ENCODE measurements around the gene TMEM143.
"Not testable (repeated sequence)": the region's sequence is repeated elsewhere in the genome, so short reads cannot be mapped to it uniquely, and the experiment has no call there.

The TMEM143 gene

DNA sequence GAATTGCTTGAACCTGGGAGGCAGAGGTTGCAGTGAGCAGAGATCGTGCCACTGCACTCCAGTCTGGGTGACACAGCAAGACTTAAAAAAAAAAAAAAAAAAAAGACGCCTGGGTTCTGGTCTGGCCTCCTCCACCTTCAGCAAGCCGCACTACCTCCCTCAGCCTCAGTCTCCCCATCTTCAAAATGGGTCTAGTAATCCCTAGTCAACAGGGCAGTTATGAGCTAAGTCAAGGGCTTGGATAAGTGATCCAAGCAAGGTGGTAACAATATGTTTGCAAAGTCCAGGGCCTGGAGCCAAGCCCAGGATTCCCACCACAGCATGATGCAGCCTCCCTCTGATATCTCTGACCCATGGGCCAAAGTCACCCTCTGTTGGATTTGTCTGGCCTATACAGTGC, 23.2 kb upstream of the TMEM143 start:
- no peak overlapping the region for H3K27ac ChIP-seq (ENCODE audit: low read depth, low read length)
- no peak overlapping the region for H3K4me3 ChIP-seq (ENCODE audit: low read depth, low read length)
- no peaks in the 10 kb centered on the region for H3K27me3 ChIP-seq (ENCODE audit: control insufficient read depth, insufficient read depth, low read length)
- H3K9ac ChIP-seq (ENCODE audit: low read length) = no peak overlapping the region
- H3K9me3 ChIP-seq (ENCODE audit: control insufficient read depth, insufficient read depth, low read depth, low read length) = no peaks in the 10 kb centered on the region
- peaks cover 5% of the 10 kb centered on the region; the same call in 1 of the 2 replicates for H3K4me1 ChIP-seq (ENCODE audit: control insufficient read depth, insufficient read depth, low read length)
- H3K36me3 ChIP-seq (ENCODE audit: control insufficient read depth, insufficient read depth, low read length) = peaks cover 66% of the 10 kb centered on the region

DNA sequence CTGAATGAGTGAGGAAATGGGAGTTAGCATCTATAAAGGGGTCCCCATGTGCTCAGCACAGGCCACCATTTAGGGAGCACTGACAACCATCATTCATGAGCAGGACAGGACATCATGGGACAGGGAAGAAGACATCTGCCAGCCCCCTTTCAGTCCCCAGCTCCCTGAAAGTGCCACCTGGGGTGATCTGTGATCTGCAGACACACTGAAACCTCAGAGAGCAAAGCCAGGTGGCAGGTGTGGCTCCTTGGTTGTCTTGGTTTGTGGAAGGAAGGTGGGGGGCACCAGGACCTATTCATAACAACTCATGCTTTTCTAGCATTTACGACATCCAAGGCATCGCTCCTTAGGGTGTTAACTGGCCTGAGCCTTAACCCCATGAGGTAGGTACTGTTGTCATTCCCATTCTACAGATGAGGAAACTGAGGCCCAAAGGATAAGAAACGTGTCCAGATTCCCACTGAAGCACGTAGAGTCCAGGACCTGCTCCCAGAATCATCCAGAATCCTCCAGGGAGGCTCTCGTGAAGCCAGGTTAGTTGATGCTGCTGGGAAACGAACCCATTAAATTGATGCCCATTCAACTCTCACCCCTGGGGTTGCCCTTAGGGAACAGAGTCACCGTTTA, 21.8 kb upstream of the TMEM143 start:
- Histone ChIP-seq H3K27me3 (ENCODE audit: control insufficient read depth, insufficient read depth, low read length) (no peaks in the 10 kb centered on the region), H3K4me3 (ENCODE audit: low read depth, low read length) (no peak overlapping the region), H3K27ac (ENCODE audit: low read depth, low read length) (no peak overlapping the region), H3K4me1 (ENCODE audit: control insufficient read depth, insufficient read depth, low read length) (no peaks in the 10 kb centered on the region; the same call in 1 of the 2 replicates), H3K9ac (ENCODE audit: low read length) (no peak overlapping the region), H3K36me3 (ENCODE audit: control insufficient read depth, insufficient read depth, low read length) (peaks cover 74% of the 10 kb centered on the region), H3K9me3 (ENCODE audit: control insufficient read depth, insufficient read depth, low read depth, low read length) (no peaks in the 10 kb centered on the region)

DNA sequence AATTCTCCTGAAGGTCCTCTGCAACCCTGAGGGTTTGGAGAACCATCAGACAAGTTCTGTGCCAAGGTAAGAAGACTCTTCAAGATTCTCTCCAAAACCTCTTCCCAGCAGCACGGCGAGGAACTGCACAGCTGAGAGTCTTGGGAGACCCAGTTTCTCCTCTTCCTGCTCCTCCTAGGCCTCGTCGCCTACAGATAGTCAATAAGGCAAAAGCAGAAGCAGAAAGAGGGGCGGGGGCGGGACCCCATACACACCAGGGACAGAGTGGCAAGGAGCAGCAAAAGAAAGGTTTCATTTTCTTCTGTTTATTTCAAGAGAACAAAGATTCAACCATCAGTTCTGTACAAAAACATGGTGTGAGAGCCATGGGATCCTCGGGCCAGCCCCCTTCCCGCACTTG, 18.5 kb upstream of the TMEM143 start:
- H3K9ac ChIP-seq (ENCODE audit: low read length) = no peak overlapping the region
- H3K27ac ChIP-seq (ENCODE audit: low read depth, low read length) = no peak overlapping the region
- peaks cover 51% of the 10 kb centered on the region for H3K36me3 ChIP-seq (ENCODE audit: control insufficient read depth, insufficient read depth, low read length)
- no peaks in the 10 kb centered on the region for H3K4me1 ChIP-seq (ENCODE audit: control insufficient read depth, insufficient read depth, low read length)
- no peak overlapping the region for H3K4me3 ChIP-seq (ENCODE audit: low read depth, low read length)
- no peaks in the 10 kb centered on the region for H3K9me3 ChIP-seq (ENCODE audit: control insufficient read depth, insufficient read depth, low read depth, low read length)
- no peaks in the 10 kb centered on the region for H3K27me3 ChIP-seq (ENCODE audit: control insufficient read depth, insufficient read depth, low read length)

GRCh38 chr19:48381178-48381950, 17.6 kb upstream of the TMEM143 start:
- H3K36me3 ChIP-seq (ENCODE audit: control insufficient read depth, insufficient read depth, low read length) = peaks cover 47% of the 10 kb centered on the region

DNA sequence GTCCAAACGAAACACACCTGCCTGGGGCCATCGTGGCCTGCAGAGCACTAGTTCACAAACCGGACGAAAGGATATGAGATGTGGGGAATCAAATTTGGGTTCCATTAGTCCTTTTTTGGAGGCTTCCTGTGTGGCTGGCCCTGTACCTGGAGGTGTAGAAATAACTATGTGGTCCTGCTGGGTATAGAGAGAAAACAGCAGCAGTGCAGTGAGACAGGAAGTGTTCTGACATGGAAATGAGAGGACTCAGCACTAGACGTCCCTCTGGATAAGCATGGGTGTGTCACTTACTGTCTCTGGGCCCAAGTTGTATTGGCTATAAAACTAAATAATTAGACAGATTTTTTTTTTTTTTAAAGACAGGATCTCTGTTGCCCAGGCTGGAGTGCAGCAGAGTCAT, 15.3 kb upstream of the TMEM143 start:
- Histone ChIP-seq H3K4me1 (ENCODE audit: control insufficient read depth, insufficient read depth, low read length) (no peaks in the 10 kb centered on the region), H3K27me3 (ENCODE audit: control insufficient read depth, insufficient read depth, low read length) (no peaks in the 10 kb centered on the region), H3K36me3 (ENCODE audit: control insufficient read depth, insufficient read depth, low read length) (peaks cover 25% of the 10 kb centered on the region), H3K27ac (ENCODE audit: low read depth, low read length) (no peak overlapping the region), H3K9ac (ENCODE audit: low read length) (no peak overlapping the region), H3K9me3 (ENCODE audit: control insufficient read depth, insufficient read depth, low read depth, low read length) (no peaks in the 10 kb centered on the region), H3K4me3 (ENCODE audit: low read depth, low read length) (no peak overlapping the region)

More at GRCh38 chr19:48381178-48381950, 17.6 kb upstream of the TMEM143 start:
- Histone ChIP-seq H3K4me1 (ENCODE audit: control insufficient read depth, insufficient read depth, low read length) (no peaks in the 10 kb centered on the region), H3K4me3 (ENCODE audit: low read depth, low read length) (no peak overlapping the region), H3K27me3 (ENCODE audit: control insufficient read depth, insufficient read depth, low read length) (no peaks in the 10 kb centered on the region), H3K9me3 (ENCODE audit: control insufficient read depth, insufficient read depth, low read depth, low read length) (no peaks in the 10 kb centered on the region), H3K27ac (ENCODE audit: low read depth, low read length) (no peak overlapping the region), H3K9ac (ENCODE audit: low read length) (no peak overlapping the region)

GRCh38 chr19:48378194-48378570, 14.4 kb upstream of the TMEM143 start:
- no peak overlapping the region for H3K4me3 ChIP-seq (ENCODE audit: low read depth, low read length)
- no peak overlapping the region for H3K9ac ChIP-seq (ENCODE audit: low read length)
- H3K36me3 ChIP-seq (ENCODE audit: control insufficient read depth, insufficient read depth, low read length) = peaks cover 17% of the 10 kb centered on the region
- no peaks in the 10 kb centered on the region for H3K9me3 ChIP-seq (ENCODE audit: control insufficient read depth, insufficient read depth, low read depth, low read length)
- H3K4me1 ChIP-seq (ENCODE audit: control insufficient read depth, insufficient read depth, low read length) = no peaks in the 10 kb centered on the region
- no peaks in the 10 kb centered on the region for H3K27me3 ChIP-seq (ENCODE audit: control insufficient read depth, insufficient read depth, low read length)
- H3K27ac ChIP-seq (ENCODE audit: low read depth, low read length) = no peak overlapping the region

- Histone ChIP-seq H3K27ac (ENCODE audit: low read depth, low read length) (no peak overlapping the region), H3K4me1 (ENCODE audit: control insufficient read depth, insufficient read depth, low read length) (no peaks in the 10 kb centered on the region; the same call in 1 of the 2 replicates), H3K27me3 (ENCODE audit: control insufficient read depth, insufficient read depth, low read length) (no peaks in the 10 kb centered on the region), H3K9me3 (ENCODE audit: control insufficient read depth, insufficient read depth, low read depth, low read length) (no peaks in the 10 kb centered on the region), H3K4me3 (ENCODE audit: low read depth, low read length) (no peak overlapping the region), H3K36me3 (ENCODE audit: control insufficient read depth, insufficient read depth, low read length) (no peaks in the 10 kb centered on the region), H3K9ac (ENCODE audit: low read length) (no peak overlapping the region)
Measured at GRCh38 chr19:48373567-48373966, 9.8 kb upstream of the TMEM143 start.

- H3K9me3 ChIP-seq (ENCODE audit: control insufficient read depth, insufficient read depth, low read depth, low read length) = no peaks in the 10 kb centered on the region
- H3K9ac ChIP-seq (ENCODE audit: low read length) = no peak overlapping the region
- no peak overlapping the region for H3K27ac ChIP-seq (ENCODE audit: low read depth, low read length)
- no peaks in the 10 kb centered on the region for H3K27me3 ChIP-seq (ENCODE audit: control insufficient read depth, insufficient read depth, low read length)
- no peaks in the 10 kb centered on the region; the same call in 1 of the 2 replicates for H3K4me1 ChIP-seq (ENCODE audit: control insufficient read depth, insufficient read depth, low read length)
- no peaks in the 10 kb centered on the region for H3K36me3 ChIP-seq (ENCODE audit: control insufficient read depth, insufficient read depth, low read length)
- H3K4me3 ChIP-seq (ENCODE audit: low read depth, low read length) = no peak overlapping the region
Measured at GRCh38 chr19:48372904-48373303, 9.2 kb upstream of the TMEM143 start.

- H3K9me3 ChIP-seq (ENCODE audit: control insufficient read depth, insufficient read depth, low read depth, low read length); H3K4me1 ChIP-seq (ENCODE audit: control insufficient read depth, insufficient read depth, low read length); H3K9ac ChIP-seq (ENCODE audit: low read length); H3K36me3 ChIP-seq (ENCODE audit: control insufficient read depth, insufficient read depth, low read length); H3K27ac ChIP-seq (ENCODE audit: low read depth, low read length); H3K4me3 ChIP-seq (ENCODE audit: low read depth, low read length); H3K27me3 ChIP-seq (ENCODE audit: control insufficient read depth, insufficient read depth, low read length): not testable (repeated sequence)
Measured at GRCh38 chr19:48371771-48372170, 8.0 kb upstream of the TMEM143 start.

DNA sequence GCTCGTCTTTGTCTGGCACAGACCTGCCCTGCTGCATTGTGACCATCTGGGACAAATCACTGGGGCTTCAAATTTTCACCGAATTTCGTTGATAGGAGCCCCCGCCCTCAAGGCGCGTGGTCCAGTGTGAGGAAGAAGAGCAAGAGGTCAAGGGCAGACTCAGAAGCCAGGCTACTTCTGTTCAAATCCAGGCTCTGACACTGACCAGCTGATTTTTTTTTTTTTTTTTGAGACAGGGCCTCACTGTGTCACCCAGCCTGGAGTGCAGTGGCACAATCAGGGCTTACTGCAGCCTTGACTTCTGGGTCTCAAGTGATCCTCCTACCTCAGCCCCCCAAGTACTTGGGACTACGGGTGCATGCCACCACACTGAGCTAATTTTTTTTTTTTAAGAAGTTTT, 7.6 kb upstream of the TMEM143 start:
- H3K27ac ChIP-seq (ENCODE audit: low read depth, low read length) = no peak overlapping the region
- H3K9ac ChIP-seq (ENCODE audit: low read length) = no peak overlapping the region
- H3K9me3 ChIP-seq (ENCODE audit: control insufficient read depth, insufficient read depth, low read depth, low read length) = no peaks in the 10 kb centered on the region
- no peak overlapping the region for H3K4me3 ChIP-seq (ENCODE audit: low read depth, low read length)
- no peaks in the 10 kb centered on the region; the same call in 1 of the 2 replicates for H3K4me1 ChIP-seq (ENCODE audit: control insufficient read depth, insufficient read depth, low read length)
- no peaks in the 10 kb centered on the region for H3K36me3 ChIP-seq (ENCODE audit: control insufficient read depth, insufficient read depth, low read length)
- H3K27me3 ChIP-seq (ENCODE audit: control insufficient read depth, insufficient read depth, low read length) = no peaks in the 10 kb centered on the region

- H3K9ac ChIP-seq (ENCODE audit: low read length) = no peak overlapping the region
- H3K27me3 ChIP-seq (ENCODE audit: control insufficient read depth, insufficient read depth, low read length) = no peaks in the 10 kb centered on the region
- H3K4me3 ChIP-seq (ENCODE audit: low read depth, low read length) = no peak overlapping the region
- no peak overlapping the region for H3K27ac ChIP-seq (ENCODE audit: low read depth, low read length)
- H3K36me3 ChIP-seq (ENCODE audit: control insufficient read depth, insufficient read depth, low read length) = no peaks in the 10 kb centered on the region
- H3K9me3 ChIP-seq (ENCODE audit: control insufficient read depth, insufficient read depth, low read depth, low read length) = no peaks in the 10 kb centered on the region
- H3K4me1 ChIP-seq (ENCODE audit: control insufficient read depth, insufficient read depth, low read length) = no peaks in the 10 kb centered on the region; the same call in 1 of the 2 replicates
Measured at GRCh38 chr19:48370955-48371354, 7.2 kb upstream of the TMEM143 start.

Data from HUES6 (cell line).